K562 (cell line): ENCODE data around the gene SF3A2.

Source experiments
- BHLHE40 ChIP-seq: IDR thresholded peaks from 2 replicates; pipeline ENCODE4 v1.6.1; 2011; ENCODE audit warnings: low read length, improper control_type of control experiment
- EZH2 ChIP-seq: IDR thresholded peaks from 2 replicates; pipeline ENCODE4 v1.6.1; 2012; ENCODE audit warnings: low read depth, mild to moderate bottlenecking, inconsistent platforms, low read length, borderline replicate concordance
- JUND ChIP-seq, 2 experiments: IDR thresholded peaks; 2 replicates in 1 of 2; 3 replicates in 1 of 2; pipeline ENCODE4 v1.6.1; 2011; ENCODE audit warnings: borderline replicate concordance in 2 of 2, low read depth in 2 of 2, low read length in 2 of 2, improper control_type of control experiment in 1 of 2, missing biosample characterization in 1 of 2, missing genetic modification characterization in 1 of 2, missing genetic modification reagents in 1 of 2
- POLR2AphosphoS5 ChIP-seq: IDR thresholded peaks from 2 replicates; pipeline ENCODE4 v1.6.1; 2011; ENCODE audit warnings: mild to moderate bottlenecking, low read depth, low read length, moderate library complexity; ENCODE audit not compliant: control insufficient read depth, insufficient read depth
- RERE ChIP-seq: sonication (generic); formaldehyde crosslinking; IDR thresholded peaks from 2 replicates; pipeline ENCODE4 v1.8.0; 2023; ENCODE audit warnings: missing genetic modification reagents, mild to moderate bottlenecking, borderline replicate concordance
- TF ChIP-seq, protein P1 (sequence below), 3 experiments: IDR thresholded peaks in 2 of 3; conservative IDR thresholded peaks in 1 of 3; 2 replicates each; pipeline ENCODE4 v1.5.1; 2011 to 2012; ENCODE audit warnings: low read length in 3 of 3, mild to moderate bottlenecking in 3 of 3, control low read depth in 2 of 3, improper control_type of control experiment in 1 of 3, inconsistent platforms in 1 of 3, low read depth in 1 of 3, mixed read lengths in 1 of 3, moderate library complexity in 1 of 3; ENCODE audit not compliant: insufficient read depth in 2 of 3

DNA sequence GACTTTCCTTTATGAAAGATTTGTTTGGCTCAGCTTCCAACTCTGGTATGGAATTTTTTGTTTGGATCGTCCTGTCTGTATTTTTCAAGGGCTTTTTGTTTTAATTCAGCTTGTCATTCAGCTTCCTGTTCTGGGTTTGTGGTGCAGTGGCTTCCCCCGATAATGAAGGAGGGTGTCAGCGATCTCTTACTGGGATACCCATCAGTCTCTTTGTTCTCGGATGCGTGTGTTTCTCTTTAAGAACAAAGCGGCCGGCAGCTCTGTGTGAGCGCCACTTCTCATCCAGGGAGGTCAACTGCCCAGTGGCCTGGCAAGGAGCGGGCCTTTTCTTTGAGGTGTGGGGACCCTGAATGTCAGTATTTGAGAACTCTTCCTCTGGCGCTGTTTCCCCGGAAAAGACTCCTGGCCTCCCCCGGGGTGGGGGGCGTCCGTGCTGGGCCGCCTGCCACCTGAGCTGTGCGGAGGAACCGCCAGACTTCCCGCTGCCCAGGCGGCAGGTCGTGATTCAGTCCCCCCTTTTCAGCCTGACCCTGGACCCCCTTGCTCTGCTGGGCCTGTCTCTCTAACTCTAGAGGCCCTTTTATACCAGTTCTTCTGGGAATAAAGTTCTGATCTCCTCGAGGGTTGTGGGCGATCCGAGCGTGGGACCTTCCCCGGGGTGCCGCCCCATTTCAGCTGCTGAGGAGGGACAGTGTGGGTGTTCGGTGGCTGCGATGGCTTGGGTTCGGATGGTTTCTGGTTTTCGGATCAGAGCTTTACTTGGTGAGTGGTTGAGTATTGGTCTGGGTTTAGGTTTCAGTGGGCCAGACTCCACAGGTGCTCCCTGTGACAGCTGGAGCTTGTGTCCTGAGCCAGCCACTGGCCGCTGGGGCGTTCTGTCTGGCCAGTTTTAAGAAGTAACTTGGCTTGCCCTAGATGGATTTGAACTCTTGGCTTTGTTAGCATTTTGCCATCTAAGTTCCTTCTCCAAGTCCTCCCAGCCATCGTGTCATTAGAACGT is 3.4 kb downstream of the SF3A2 start:
- TF ChIP-seq, protein P1, sequence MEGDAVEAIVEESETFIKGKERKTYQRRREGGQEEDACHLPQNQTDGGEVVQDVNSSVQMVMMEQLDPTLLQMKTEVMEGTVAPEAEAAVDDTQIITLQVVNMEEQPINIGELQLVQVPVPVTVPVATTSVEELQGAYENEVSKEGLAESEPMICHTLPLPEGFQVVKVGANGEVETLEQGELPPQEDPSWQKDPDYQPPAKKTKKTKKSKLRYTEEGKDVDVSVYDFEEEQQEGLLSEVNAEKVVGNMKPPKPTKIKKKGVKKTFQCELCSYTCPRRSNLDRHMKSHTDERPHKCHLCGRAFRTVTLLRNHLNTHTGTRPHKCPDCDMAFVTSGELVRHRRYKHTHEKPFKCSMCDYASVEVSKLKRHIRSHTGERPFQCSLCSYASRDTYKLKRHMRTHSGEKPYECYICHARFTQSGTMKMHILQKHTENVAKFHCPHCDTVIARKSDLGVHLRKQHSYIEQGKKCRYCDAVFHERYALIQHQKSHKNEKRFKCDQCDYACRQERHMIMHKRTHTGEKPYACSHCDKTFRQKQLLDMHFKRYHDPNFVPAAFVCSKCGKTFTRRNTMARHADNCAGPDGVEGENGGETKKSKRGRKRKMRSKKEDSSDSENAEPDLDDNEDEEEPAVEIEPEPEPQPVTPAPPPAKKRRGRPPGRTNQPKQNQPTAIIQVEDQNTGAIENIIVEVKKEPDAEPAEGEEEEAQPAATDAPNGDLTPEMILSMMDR (IDR thresholded peaks at IDR 0.05 in 2 of 3, conservative IDR thresholded peaks at IDR 0.05 in 1 of 3; ENCODE audit: insufficient read depth in 2 of 3, low read depth in 1 of 3, low read length in 3 of 3), result 0 out of 6 replicates have a peak, but pooled peaks of 1 of the 3 experiments have one; percentile 3
- TF ChIP-seq JUND (IDR thresholded peaks at IDR 0.05; ENCODE audit: borderline replicate concordance, low read depth, low read length), result no peak
- TF ChIP-seq JUND (tag; IDR thresholded peaks at IDR 0.05; ENCODE audit: borderline replicate concordance, low read depth, low read length), result no peak
- TF ChIP-seq RERE (CRISPR knock-in tag), result no peak
- no peak for TF ChIP-seq POLR2AphosphoS5
- no peak for TF ChIP-seq EZH2
- no peak for TF ChIP-seq BHLHE40
